ENCODE results near the gene PPP4R2.

Gene PPP4R2

GRCh38 chr3:73036694-73037591 lies 40.3 kb downstream of the PPP4R2 start:
- no peaks in the 10 kb centered on the region for H3K36me3 ChIP-seq (ENCODE audit: control insufficient read depth in 5 of 5, insufficient read depth in 5 of 5, low read length in 5 of 5)
- no peak overlapping the region for H3K27ac ChIP-seq (ENCODE audit: low read depth, low read length)
- H3K9ac ChIP-seq (ENCODE audit: low read length in 5 of 5), result no peak overlapping the region
- peaks cover 0 to 8% (median 3%) of the 10 kb centered on the region in 5 donors for H3K4me1 ChIP-seq (ENCODE audit: control insufficient read depth in 5 of 5, insufficient read depth in 5 of 5, low read length in 5 of 5)
- H3K27me3 ChIP-seq (ENCODE audit: control insufficient read depth in 5 of 5, insufficient read depth in 4 of 5, low read length in 5 of 5), result no peaks in the 10 kb centered on the region
- no peak overlapping the region for H3K4me3 ChIP-seq (ENCODE audit: low read depth in 1 of 5, low read length in 5 of 5)
- no peaks in the 10 kb centered on the region for H3K9me3 ChIP-seq (ENCODE audit: control insufficient read depth in 5 of 5, low read length in 5 of 5)

GRCh38 chr3:73041537-73041936 lies 44.9 kb downstream of the PPP4R2 start:
- Histone ChIP-seq H3K27me3 (ENCODE audit: control insufficient read depth in 5 of 5, insufficient read depth in 4 of 5, low read length in 5 of 5) (no peaks in the 10 kb centered on the region), H3K9ac (ENCODE audit: low read length in 5 of 5) (no peak overlapping the region), H3K9me3 (ENCODE audit: control insufficient read depth in 5 of 5, low read length in 5 of 5) (no peaks in the 10 kb centered on the region), H3K36me3 (ENCODE audit: control insufficient read depth in 5 of 5, insufficient read depth in 5 of 5, low read length in 5 of 5) (no peaks in the 10 kb centered on the region), H3K4me1 (ENCODE audit: control insufficient read depth in 5 of 5, insufficient read depth in 5 of 5, low read length in 5 of 5) (peaks cover 0 to 9% (median 3%) of the 10 kb centered on the region in 5 donors), H3K4me3 (ENCODE audit: low read depth in 1 of 5, low read length in 5 of 5) (no peak overlapping the region), H3K27ac (ENCODE audit: low read depth, low read length) (no peak overlapping the region)

DNA sequence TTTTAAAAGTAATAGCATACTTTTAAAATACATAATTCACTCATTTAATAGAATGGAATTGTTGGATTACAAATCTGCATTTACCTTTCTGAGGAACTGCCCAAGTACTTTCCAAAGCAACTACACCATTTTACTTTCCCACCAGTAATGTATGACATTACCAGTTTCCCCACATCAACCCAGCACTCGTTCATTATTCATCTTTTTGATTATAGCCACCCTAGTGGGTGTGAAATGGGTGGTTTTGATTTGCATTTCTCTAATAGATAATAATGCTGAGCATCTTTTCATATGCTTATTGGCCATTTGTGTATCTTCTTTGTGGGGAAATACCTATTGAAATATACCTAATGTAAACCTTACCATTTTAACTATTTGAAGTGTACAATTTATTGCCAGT lies 46.8 kb downstream of the PPP4R2 start:
- Histone ChIP-seq H3K4me3 (ENCODE audit: low read depth in 1 of 5, low read length in 5 of 5) (no peak overlapping the region), H3K9me3 (ENCODE audit: control insufficient read depth in 5 of 5, low read length in 5 of 5) (no peaks in the 10 kb centered on the region), H3K27me3 (ENCODE audit: control insufficient read depth in 5 of 5, insufficient read depth in 4 of 5, low read length in 5 of 5) (no peaks in the 10 kb centered on the region), H3K4me1 (ENCODE audit: control insufficient read depth in 5 of 5, insufficient read depth in 5 of 5, low read length in 5 of 5) (peaks cover 0 to 8% (median 3%) of the 10 kb centered on the region in 5 donors), H3K27ac (ENCODE audit: low read depth, low read length) (no peak overlapping the region), H3K36me3 (ENCODE audit: control insufficient read depth in 5 of 5, insufficient read depth in 5 of 5, low read length in 5 of 5) (peaks cover 0 to 2% (median 0%) of the 10 kb centered on the region in 5 donors), H3K9ac (ENCODE audit: low read length in 5 of 5) (no peak overlapping the region)

DNA sequence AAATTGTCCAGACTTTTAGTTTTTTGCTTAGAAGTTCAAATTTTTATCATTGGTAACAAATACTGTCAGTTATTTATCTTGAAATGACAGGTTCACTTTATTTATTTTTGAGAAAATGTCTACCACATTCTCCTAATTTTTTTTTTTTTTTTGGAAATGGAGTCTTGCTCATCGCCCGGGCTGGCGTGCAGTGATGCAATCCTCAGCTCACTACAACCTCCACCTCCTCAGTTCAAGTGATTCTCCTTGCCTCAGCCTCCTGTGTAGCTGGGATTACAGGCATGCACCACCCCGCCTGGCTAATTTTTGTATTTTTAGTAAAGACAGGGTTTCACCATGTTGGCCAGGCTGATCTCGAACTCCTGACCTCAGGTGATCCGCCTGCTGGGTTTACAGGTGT lies 48.8 kb downstream of the PPP4R2 start:
- Histone ChIP-seq H3K27ac (ENCODE audit: low read depth, low read length) (no peak overlapping the region), H3K27me3 (ENCODE audit: control insufficient read depth in 5 of 5, insufficient read depth in 4 of 5, low read length in 5 of 5) (no peaks in the 10 kb centered on the region), H3K4me1 (ENCODE audit: control insufficient read depth in 5 of 5, insufficient read depth in 5 of 5, low read length in 5 of 5) (peaks cover 0 to 8% (median 3%) of the 10 kb centered on the region in 5 donors), H3K9me3 (ENCODE audit: control insufficient read depth in 5 of 5, low read length in 5 of 5) (no peaks in the 10 kb centered on the region), H3K36me3 (ENCODE audit: control insufficient read depth in 5 of 5, insufficient read depth in 5 of 5, low read length in 5 of 5) (peaks cover 0 to 2% (median 0%) of the 10 kb centered on the region in 5 donors), H3K4me3 (ENCODE audit: low read depth in 1 of 5, low read length in 5 of 5) (no peak overlapping the region), H3K9ac (ENCODE audit: low read length in 5 of 5) (no peak overlapping the region)

DNA sequence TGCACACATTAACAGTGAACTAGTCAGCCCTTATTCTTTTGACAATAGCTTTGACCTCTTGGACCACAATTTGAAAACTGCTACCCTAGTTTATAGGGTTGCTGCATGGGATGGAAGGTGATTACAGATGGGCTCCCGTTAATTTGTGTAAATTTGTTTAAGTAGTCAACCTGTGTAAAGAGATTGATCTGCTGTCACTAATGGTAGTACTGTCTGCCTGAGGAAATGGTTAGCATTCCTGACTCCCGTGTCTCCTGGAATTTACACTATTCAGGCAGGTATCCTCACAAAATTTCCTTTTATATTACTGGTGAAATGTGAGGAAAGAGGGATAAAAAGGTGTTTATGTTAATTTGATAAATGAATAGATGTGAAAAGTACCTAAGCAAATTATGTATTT lies 49.6 kb downstream of the PPP4R2 start:
- Histone ChIP-seq H3K27ac (ENCODE audit: low read depth, low read length) (no peak overlapping the region), H3K9me3 (ENCODE audit: control insufficient read depth in 5 of 5, low read length in 5 of 5) (no peaks in the 10 kb centered on the region), H3K4me3 (ENCODE audit: low read depth in 1 of 5, low read length in 5 of 5) (no peak overlapping the region), H3K27me3 (ENCODE audit: control insufficient read depth in 5 of 5, insufficient read depth in 4 of 5, low read length in 5 of 5) (no peaks in the 10 kb centered on the region), H3K36me3 (ENCODE audit: control insufficient read depth in 5 of 5, insufficient read depth in 5 of 5, low read length in 5 of 5) (peaks cover 0 to 2% (median 0%) of the 10 kb centered on the region in 5 donors), H3K4me1 (ENCODE audit: control insufficient read depth in 5 of 5, insufficient read depth in 5 of 5, low read length in 5 of 5) (peaks cover 0 to 8% (median 3%) of the 10 kb centered on the region in 5 donors), H3K9ac (ENCODE audit: low read length in 5 of 5) (no peak overlapping the region)

GRCh38 chr3:73049319-73049718 lies 52.7 kb downstream of the PPP4R2 start:
- Histone ChIP-seq H3K36me3 (ENCODE audit: control insufficient read depth in 5 of 5, insufficient read depth in 5 of 5, low read length in 5 of 5) (peaks cover 0 to 2% (median 0%) of the 10 kb centered on the region in 5 donors), H3K9ac (ENCODE audit: low read length in 5 of 5) (no peak overlapping the region), H3K27me3 (ENCODE audit: control insufficient read depth in 5 of 5, insufficient read depth in 4 of 5, low read length in 5 of 5) (no peaks in the 10 kb centered on the region), H3K4me3 (ENCODE audit: low read depth in 1 of 5, low read length in 5 of 5) (no peak overlapping the region), H3K4me1 (ENCODE audit: control insufficient read depth in 5 of 5, insufficient read depth in 5 of 5, low read length in 5 of 5) (peaks cover 0 to 4% (median 0%) of the 10 kb centered on the region in 5 donors), H3K9me3 (ENCODE audit: control insufficient read depth in 5 of 5, low read length in 5 of 5) (no peaks in the 10 kb centered on the region), H3K27ac (ENCODE audit: low read depth, low read length) (no peak overlapping the region)

- Histone ChIP-seq H3K36me3 (ENCODE audit: control insufficient read depth in 5 of 5, insufficient read depth in 5 of 5, low read length in 5 of 5) (peaks cover 0 to 2% (median 0%) of the 10 kb centered on the region in 5 donors), H3K9ac (ENCODE audit: low read length in 5 of 5) (no peak overlapping the region), H3K4me3 (ENCODE audit: low read depth in 1 of 5, low read length in 5 of 5) (no peak overlapping the region), H3K9me3 (ENCODE audit: control insufficient read depth in 5 of 5, low read length in 5 of 5) (no peaks in the 10 kb centered on the region), H3K27me3 (ENCODE audit: control insufficient read depth in 5 of 5, insufficient read depth in 4 of 5, low read length in 5 of 5) (no peaks in the 10 kb centered on the region), H3K4me1 (ENCODE audit: control insufficient read depth in 5 of 5, insufficient read depth in 5 of 5, low read length in 5 of 5) (peaks cover 3 to 7% (median 5%) of the 10 kb centered on the region in 5 donors), H3K27ac (ENCODE audit: low read depth, low read length) (no peak overlapping the region)
These were observed 56.2 kb downstream of the PPP4R2 start for GRCh38 chr3:73052857-73053256.

DNA sequence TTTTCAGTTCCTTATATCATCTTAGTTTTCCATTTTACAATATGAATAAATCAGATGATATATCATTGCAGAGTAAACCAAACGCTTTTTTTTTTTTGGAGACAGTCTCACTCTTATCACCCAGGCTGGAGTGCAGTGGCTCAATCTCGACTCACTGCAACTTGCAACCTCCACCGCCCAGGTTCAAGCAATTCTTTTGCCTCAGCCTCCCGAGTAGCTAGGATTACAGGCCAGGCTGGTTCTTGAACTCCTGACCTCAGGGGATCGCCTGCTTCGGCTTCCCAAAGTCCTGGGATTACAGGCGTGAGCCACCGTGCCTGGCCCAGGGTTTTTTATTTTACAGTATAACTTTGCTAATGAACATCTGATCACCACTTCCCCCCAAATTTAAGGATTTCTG lies 59.0 kb downstream of the PPP4R2 start:
- Histone ChIP-seq H3K9ac (ENCODE audit: low read length in 5 of 5) (no peak overlapping the region), H3K9me3 (ENCODE audit: control insufficient read depth in 5 of 5, low read length in 5 of 5) (no peaks in the 10 kb centered on the region), H3K36me3 (ENCODE audit: control insufficient read depth in 5 of 5, insufficient read depth in 5 of 5, low read length in 5 of 5) (peaks cover 0 to 5% (median 0%) of the 10 kb centered on the region in 5 donors), H3K27ac (ENCODE audit: low read depth, low read length) (no peak overlapping the region), H3K4me1 (ENCODE audit: control insufficient read depth in 5 of 5, insufficient read depth in 5 of 5, low read length in 5 of 5) (peaks cover 3 to 7% (median 5%) of the 10 kb centered on the region in 5 donors), H3K27me3 (ENCODE audit: control insufficient read depth in 5 of 5, insufficient read depth in 4 of 5, low read length in 5 of 5) (no peaks in the 10 kb centered on the region), H3K4me3 (ENCODE audit: low read depth in 1 of 5, low read length in 5 of 5) (no peak overlapping the region)

GRCh38 chr3:73056014-73056844 lies 59.6 kb downstream of the PPP4R2 start:
- H3K9ac ChIP-seq (ENCODE audit: low read length in 5 of 5), result no peak overlapping the region
- H3K27ac ChIP-seq (ENCODE audit: low read depth, low read length), result no peak overlapping the region
- no peak overlapping the region for H3K4me3 ChIP-seq (ENCODE audit: low read depth in 1 of 5, low read length in 5 of 5)
- peaks cover 3 to 7% (median 5%) of the 10 kb centered on the region in 5 donors for H3K4me1 ChIP-seq (ENCODE audit: control insufficient read depth in 5 of 5, insufficient read depth in 5 of 5, low read length in 5 of 5)
- peaks cover 0 to 5% (median under 1%) of the 10 kb centered on the region in 5 donors for H3K36me3 ChIP-seq (ENCODE audit: control insufficient read depth in 5 of 5, insufficient read depth in 5 of 5, low read length in 5 of 5)
- no peaks in the 10 kb centered on the region for H3K27me3 ChIP-seq (ENCODE audit: control insufficient read depth in 5 of 5, insufficient read depth in 4 of 5, low read length in 5 of 5)
- no peaks in the 10 kb centered on the region for H3K9me3 ChIP-seq (ENCODE audit: control insufficient read depth in 5 of 5, low read length in 5 of 5)

DNA sequence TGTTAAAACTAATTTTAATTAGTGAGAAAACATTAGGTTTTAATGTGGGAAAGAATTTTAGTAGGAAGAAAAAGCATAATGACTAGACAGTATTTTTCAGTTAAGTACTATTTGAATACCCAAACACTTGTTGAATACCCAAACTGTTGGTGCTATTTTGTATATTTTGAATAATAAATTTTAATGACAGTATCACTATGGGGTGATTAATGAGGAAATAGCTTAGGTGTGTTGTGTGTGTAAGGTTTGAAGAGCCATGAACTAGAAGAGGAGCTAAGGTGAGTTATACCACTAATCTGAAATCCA lies 60.2 kb downstream of the PPP4R2 start:
- H3K4me3 ChIP-seq (ENCODE audit: low read depth in 1 of 5, low read length in 5 of 5), result no peak overlapping the region
- no peak overlapping the region for H3K9ac ChIP-seq (ENCODE audit: low read length in 5 of 5)
- H3K36me3 ChIP-seq (ENCODE audit: control insufficient read depth in 5 of 5, insufficient read depth in 5 of 5, low read length in 5 of 5), result peaks cover 0 to 5% (median 5%) of the 10 kb centered on the region in 5 donors
- H3K27me3 ChIP-seq (ENCODE audit: control insufficient read depth in 5 of 5, insufficient read depth in 4 of 5, low read length in 5 of 5), result no peaks in the 10 kb centered on the region
- H3K27ac ChIP-seq (ENCODE audit: low read depth, low read length), result no peak overlapping the region
- H3K4me1 ChIP-seq (ENCODE audit: control insufficient read depth in 5 of 5, insufficient read depth in 5 of 5, low read length in 5 of 5), result peaks cover 3 to 8% (median 6%) of the 10 kb centered on the region in 5 donors
- H3K9me3 ChIP-seq (ENCODE audit: control insufficient read depth in 5 of 5, low read length in 5 of 5), result no peaks in the 10 kb centered on the region

Data from subcutaneous abdominal adipose tissue (tissue), 5 donors.